ENCODE data around the gene SPAG16. TPM values are rescaled to one million over a fixed set of nuclear protein-coding genes. Genes with fewer than 3 reads are reported as not detected.

SPAG16 gene
- total and polyA plus RNA-seq, 2 of the 13 experiments (the other 11 are each of a cell fraction or from before 2014, with no cell fraction given), result 9.6 to 26.5 TPM

DNA sequence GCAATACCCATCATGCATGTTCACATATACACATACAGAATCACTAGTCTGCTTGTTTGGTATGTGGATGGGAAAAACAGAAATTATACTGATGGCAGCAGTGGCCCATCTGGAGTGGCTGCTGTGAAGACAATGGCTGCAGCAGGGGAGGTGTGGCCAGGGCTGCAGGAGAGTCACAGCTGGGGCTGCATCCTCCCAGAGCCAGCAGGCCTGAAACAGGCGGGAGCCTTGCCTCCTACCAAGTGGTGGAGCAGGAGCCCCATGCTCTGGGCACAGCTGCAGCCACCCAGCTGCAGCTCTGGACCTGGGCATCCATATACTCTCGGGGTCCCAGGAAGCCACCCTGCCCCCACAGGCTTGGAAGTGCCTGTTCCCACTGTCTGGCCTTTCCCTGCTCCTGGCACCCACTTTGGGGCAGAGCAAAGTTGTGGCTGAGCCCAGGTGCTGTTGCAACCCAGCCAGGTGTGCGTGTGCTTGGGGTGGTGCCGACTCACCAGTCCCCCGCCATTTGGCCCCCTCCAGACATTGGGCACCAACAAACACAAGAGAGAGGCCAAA, 136.6 kb downstream of the SPAG16 start (continued):
- TF ChIP-seq, protein P1, sequence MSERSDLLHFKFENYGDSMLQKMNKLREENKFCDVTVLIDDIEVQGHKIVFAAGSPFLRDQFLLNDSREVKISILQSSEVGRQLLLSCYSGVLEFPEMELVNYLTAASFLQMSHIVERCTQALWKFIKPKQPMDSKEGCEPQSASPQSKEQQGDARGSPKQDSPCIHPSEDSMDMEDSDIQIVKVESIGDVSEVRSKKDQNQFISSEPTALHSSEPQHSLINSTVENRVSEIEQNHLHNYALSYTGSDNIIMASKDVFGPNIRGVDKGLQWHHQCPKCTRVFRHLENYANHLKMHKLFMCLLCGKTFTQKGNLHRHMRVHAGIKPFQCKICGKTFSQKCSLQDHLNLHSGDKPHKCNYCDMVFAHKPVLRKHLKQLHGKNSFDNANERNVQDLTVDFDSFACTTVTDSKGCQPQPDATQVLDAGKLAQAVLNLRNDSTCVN (CRISPR knock-in tag; IDR thresholded peaks at IDR 0.05; ENCODE audit: borderline replicate concordance), result no peak
- no peak for TF ChIP-seq FOXJ3 (CRISPR knock-in tag; IDR thresholded peaks at IDR 0.05; ENCODE audit: borderline replicate concordance)
- TF ChIP-seq SRY (CRISPR knock-in tag; IDR thresholded peaks at IDR 0.05), result no peak
- no peak for TF ChIP-seq RELA (CRISPR knock-in tag; IDR thresholded peaks at IDR 0.05)

DNA sequence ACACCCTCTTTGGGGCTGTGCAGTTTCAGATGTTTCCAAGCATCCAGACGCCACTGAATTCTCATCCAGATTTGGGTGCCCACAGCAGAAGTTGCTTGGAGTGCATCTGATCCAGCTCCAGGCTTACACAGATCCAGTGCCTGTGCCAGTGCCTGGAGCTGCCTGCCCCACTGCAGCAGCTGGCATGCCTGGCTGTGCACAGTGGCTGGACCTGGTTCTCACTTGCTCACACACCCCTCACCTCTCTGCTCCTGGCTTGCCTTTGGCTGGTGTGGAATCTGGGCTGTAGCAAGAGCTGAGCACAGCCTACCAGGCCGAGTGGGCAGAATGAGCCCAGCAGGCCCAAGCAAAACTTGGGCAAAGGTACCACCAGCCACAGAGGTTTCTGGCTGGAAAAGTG, 137.9 kb downstream of the SPAG16 start:
- Histone ChIP-seq H4K20me1 (ENCODE audit: insufficient read depth, low read length) (no peaks in the 10 kb centered on the region), H3K27ac (ENCODE audit: extremely low read length, insufficient read depth, low read length) (no peak overlapping the region), H3K4me2 (ENCODE audit: low read depth, low read length) (no peak overlapping the region), H3K36me3 (replicated peaks in 1 of 2; ENCODE audit: control insufficient read depth in 1 of 2, insufficient read depth in 2 of 2, low read length in 2 of 2) (no peaks in the 10 kb centered on the region), H3K79me2 (ENCODE audit: insufficient read depth, low read length) (no peaks in the 10 kb centered on the region), H3K4me3 (replicated peaks in 1 of 3; ENCODE audit: insufficient read depth in 1 of 3, low read depth in 2 of 3, low read length in 3 of 3) (no peak overlapping the region), H3K4me1 (ENCODE audit: insufficient read depth, low read length) (no peaks in the 10 kb centered on the region), H3K9me3 (ENCODE audit: low read length) (peaks cover 29% of the 10 kb centered on the region; the same call in 1 of the 2 replicates), H3K9ac (ENCODE audit: insufficient read depth, low read depth, low read length) (no peak overlapping the region), H3K27me3 (ENCODE audit: control insufficient read depth in 1 of 2, insufficient read depth in 2 of 2, low read length in 2 of 2) (no peaks in the 10 kb centered on the region), H2AFZ (ENCODE audit: low read length) (no peak overlapping the region)
- TF ChIP-seq EHMT2 (IDR thresholded peaks at IDR 0.05; ENCODE audit: borderline replicate concordance, low read depth, low read length), result no peak
- CTCF ChIA-PET (ENCODE audit: low intra/inter-chr PET ratio, low total read pairs), result no interaction called here
- 44% methylated on average over 1 of the region's 2 CpGs for WGBS (ENCODE audit: low lambda C conversion rate)
- ATAC-seq (no peak), FAIRE-seq (no peak), DNase-seq (ENCODE audit: low spot score) (no peak)
- POLR2A ChIA-PET, result no interaction called here
- in situ Hi-C loops (cut with HindIII; ENCODE audit: extremely low pct_ligation_motif_present, low pct_unique_long_range_greater_than_20kb), result no loop called here
- intact Hi-C loops (cut with micrococcal nuclease; ENCODE audit: unreplicated experiment), result no loop called here
- no TSS peak for BruUV-seq (replicated peaks)

DNA sequence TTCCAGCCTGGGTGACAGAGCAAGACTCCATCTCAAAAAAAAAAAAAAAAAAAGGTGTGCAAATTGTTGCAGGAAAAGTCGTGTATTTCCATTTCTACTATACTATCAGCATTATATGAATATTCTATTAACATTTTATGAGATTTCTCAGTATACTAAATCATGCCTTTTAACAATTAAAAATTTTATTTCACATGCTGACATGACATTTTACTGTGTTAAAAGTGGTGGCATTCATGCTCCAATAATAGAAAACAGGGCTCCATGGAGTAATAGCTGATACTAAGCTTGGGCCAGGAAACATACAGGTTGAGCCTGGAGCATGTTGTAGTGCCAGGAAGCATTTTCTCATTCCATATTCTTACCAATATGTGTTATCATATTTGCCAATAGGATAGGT, 141.4 kb downstream of the SPAG16 start:
- no peak for FAIRE-seq
- ChIA-PET POLR2A (no interaction called here), CTCF (ENCODE audit: low intra/inter-chr PET ratio, low total read pairs) (no interaction called here)
- no peak for TF ChIP-seq YEATS2 (CRISPR knock-in tag; IDR thresholded peaks at IDR 0.05; ENCODE audit: borderline replicate concordance)
- TF ChIP-seq MAFK (conservative IDR thresholded peaks at IDR 0.05 in 1 of 2, IDR thresholded peaks at IDR 0.05 in 1 of 2; ENCODE audit: low read length in 2 of 2), result peak; percentile 72 to 80; a peak in 3 of 4 replicates
- TF ChIP-seq, protein P2, sequence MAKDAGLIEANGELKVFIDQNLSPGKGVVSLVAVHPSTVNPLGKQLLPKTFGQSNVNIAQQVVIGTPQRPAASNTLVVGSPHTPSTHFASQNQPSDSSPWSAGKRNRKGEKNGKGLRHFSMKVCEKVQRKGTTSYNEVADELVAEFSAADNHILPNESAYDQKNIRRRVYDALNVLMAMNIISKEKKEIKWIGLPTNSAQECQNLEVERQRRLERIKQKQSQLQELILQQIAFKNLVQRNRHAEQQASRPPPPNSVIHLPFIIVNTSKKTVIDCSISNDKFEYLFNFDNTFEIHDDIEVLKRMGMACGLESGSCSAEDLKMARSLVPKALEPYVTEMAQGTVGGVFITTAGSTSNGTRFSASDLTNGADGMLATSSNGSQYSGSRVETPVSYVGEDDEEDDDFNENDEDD (CRISPR knock-in tag; IDR thresholded peaks at IDR 0.05; ENCODE audit: borderline replicate concordance), result no peak
- TF ChIP-seq ZBTB8A (CRISPR knock-in tag; IDR thresholded peaks at IDR 0.05; ENCODE audit: borderline replicate concordance, low read depth), result no peak
- TF ChIP-seq, protein P3, sequence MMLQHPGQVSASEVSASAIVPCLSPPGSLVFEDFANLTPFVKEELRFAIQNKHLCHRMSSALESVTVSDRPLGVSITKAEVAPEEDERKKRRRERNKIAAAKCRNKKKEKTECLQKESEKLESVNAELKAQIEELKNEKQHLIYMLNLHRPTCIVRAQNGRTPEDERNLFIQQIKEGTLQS (CRISPR knock-in tag; IDR thresholded peaks at IDR 0.05), result no peak
- TF ChIP-seq MAFF (IDR thresholded peaks at IDR 0.05; ENCODE audit: low read depth, low read length), result peak; percentile 76; the same call in 1 of the 2 replicates
- TF ChIP-seq MIER2 (CRISPR knock-in tag; IDR thresholded peaks at IDR 0.05), result no peak
- no peak for TF ChIP-seq ARID2 (CRISPR knock-in tag; IDR thresholded peaks at IDR 0.05; ENCODE audit: borderline replicate concordance)
- TF ChIP-seq ZNF547 (CRISPR knock-in tag; IDR thresholded peaks at IDR 0.05), result no peak
- TF ChIP-seq POLR2G (IDR thresholded peaks at IDR 0.05; ENCODE audit: low read depth, low read length), result no peak

More for the DNA sequence above, 141.4 kb downstream of the SPAG16 start:
- peaks cover 61% of the 10 kb centered on the region for H3K9me3 ChIP-seq (ENCODE audit: low read length)
- H2AFZ ChIP-seq (ENCODE audit: low read length), result no peak overlapping the region
- H3K27me3 ChIP-seq (ENCODE audit: control insufficient read depth in 1 of 2, insufficient read depth in 2 of 2, low read length in 2 of 2), result no peaks in the 10 kb centered on the region
- H3K4me3 ChIP-seq (replicated peaks in 1 of 3; ENCODE audit: insufficient read depth in 1 of 3, low read depth in 2 of 3, low read length in 3 of 3), result no peak overlapping the region
- 0% methylated on average over 1 of the region's 1 CpG for WGBS (ENCODE audit: low lambda C conversion rate)
- no peaks in the 10 kb centered on the region for H4K20me1 ChIP-seq (ENCODE audit: insufficient read depth, low read length)
- no peak overlapping the region for H3K9ac ChIP-seq (ENCODE audit: insufficient read depth, low read depth, low read length)
- ATAC-seq (no peak), DNase-seq (ENCODE audit: low spot score) (no peak)
- in situ Hi-C loops (cut with HindIII; ENCODE audit: extremely low pct_ligation_motif_present, low pct_unique_long_range_greater_than_20kb), result no loop called here
- H3K4me1 ChIP-seq (ENCODE audit: insufficient read depth, low read length), result no peaks in the 10 kb centered on the region
- no peak overlapping the region for H3K27ac ChIP-seq (ENCODE audit: extremely low read length, insufficient read depth, low read length)
- no peaks in the 10 kb centered on the region for H3K79me2 ChIP-seq (ENCODE audit: insufficient read depth, low read length)
- intact Hi-C loops (cut with micrococcal nuclease; ENCODE audit: unreplicated experiment), result no loop called here
- no peak overlapping the region for H3K4me2 ChIP-seq (ENCODE audit: low read depth, low read length)
- no TSS peak for BruUV-seq (replicated peaks)
- no peaks in the 10 kb centered on the region for H3K36me3 ChIP-seq (replicated peaks in 1 of 2; ENCODE audit: control insufficient read depth in 1 of 2, insufficient read depth in 2 of 2, low read length in 2 of 2)
